H1 (cell line): Measurements from ENCODE around the gene SNCAIP. TPM values are rescaled to one million over a fixed set of nuclear protein-coding genes. Genes with fewer than 3 reads are reported as not detected.

Source experiments
- CTCF ChIA-PET: fragments of 300-600 bp; sonication (Branson Sonifier 250); formaldehyde crosslinking; loops from one replicate; lab custom pipeline; 2021; ENCODE audit not compliant: partially characterized antibody; lab: Charles Lee
- POLR2A ChIA-PET: fragments of 300-600 bp; sonication (Branson Sonifier 250); formaldehyde crosslinking; loops from one replicate; lab custom pipeline; 2021; ENCODE audit warnings: inconsistent platforms; ENCODE audit not compliant: partially characterized antibody; lab: Charles Lee
- DNase-seq, 2 experiments: peaks; one replicate each; pipeline versions ENCODE4 v3.0.0 to v3.0.0-alpha.2; 2010 to 2022; ENCODE audit warnings: low spot score in 2 of 2, low read depth in 1 of 2, mixed read lengths in 1 of 2
- FAIRE-seq: peaks from 2 replicates; lab custom pipeline; 2011; peaks lifted over from hg19 to GRCh38; lab: Jason Lieb, UNC
- H2AFZ ChIP-seq: 2 replicates; pipeline ENCODE4 v1.8.1; 2012; ENCODE audit warnings: low read length, inconsistent platforms
- H2AK5ac ChIP-seq: 2 replicates; pipeline ENCODE4 v1.6.1; 2013; ENCODE audit warnings: low read depth, low read length
- H2BK120ac ChIP-seq: replicated peaks from 2 replicates; pipeline ENCODE3; 2013; ENCODE audit warnings: low read depth, low read length, inconsistent platforms
- H2BK12ac ChIP-seq: 2 replicates; pipeline ENCODE4 v1.6.1; 2013; ENCODE audit warnings: low read depth, low read length
- H2BK15ac ChIP-seq: 2 replicates; pipeline ENCODE4 v1.6.1; 2013; ENCODE audit warnings: low read length
- H2BK20ac ChIP-seq: 2 replicates; pipeline ENCODE4 v1.6.1; 2013; ENCODE audit warnings: low read length
- H2BK5ac ChIP-seq: 2 replicates; pipeline ENCODE4 v1.6.1; 2013; ENCODE audit warnings: low read depth, low read length
- H3K14ac ChIP-seq: 2 replicates; pipeline ENCODE4 v1.6.1; 2013; ENCODE audit warnings: inconsistent platforms; ENCODE audit not compliant: insufficient read length
- H3K18ac ChIP-seq: 2 replicates; pipeline ENCODE4 v1.6.1; 2013; ENCODE audit warnings: low read length; ENCODE audit errors: extremely low read depth
- H3K23ac ChIP-seq: 2 replicates; pipeline ENCODE4 v1.6.1; 2013; ENCODE audit warnings: inconsistent platforms; ENCODE audit not compliant: insufficient read length
- H3K23me2 ChIP-seq: 2 replicates; pipeline ENCODE4 v1.6.1; 2013; ENCODE audit warnings: low read depth, low read length
- H3K27ac ChIP-seq: 2 replicates; pipeline ENCODE4 v1.6.1; 2011; ENCODE audit warnings: low read depth, low read length, inconsistent platforms
- H3K27me3 ChIP-seq, 4 experiments: replicated peaks in 1 of 4; 1 replicate in 1 of 4; 2 replicates in 3 of 4; pipeline versions ENCODE4 v1.6.1 to v1.8.1; 2011 to 2013; ENCODE audit warnings: low read length in 3 of 4, mild to moderate bottlenecking in 3 of 4, inconsistent platforms in 2 of 4, mixed read lengths in 2 of 4, moderate library complexity in 1 of 4; ENCODE audit not compliant: control insufficient read depth in 3 of 4, insufficient read depth in 3 of 4; ENCODE audit errors: extremely low read depth in 1 of 4
- H3K36me3 ChIP-seq, 4 experiments: 2 replicates each; pipeline versions ENCODE4 v1.6.1 to v1.8.1; 2011 to 2013; ENCODE audit warnings: mild to moderate bottlenecking in 4 of 4, low read length in 3 of 4, moderate library complexity in 2 of 4, control low read depth in 1 of 4, inconsistent platforms in 1 of 4; ENCODE audit not compliant: insufficient read depth in 4 of 4, control insufficient read depth in 2 of 4
- H3K4ac ChIP-seq: replicated peaks from 2 replicates; pipeline ENCODE3; 2013; ENCODE audit warnings: low read length, low read depth, mixed read lengths, inconsistent platforms; ENCODE audit not compliant: insufficient read length
- H3K4me1 ChIP-seq, 4 experiments: replicated peaks in 1 of 4; 1 replicate in 1 of 4; 2 replicates in 3 of 4; pipeline versions ENCODE4 v1.6.1 to v1.8.1; 2011 to 2013; ENCODE audit warnings: low read length in 3 of 4, inconsistent platforms in 2 of 4, mixed read lengths in 1 of 4; ENCODE audit not compliant: insufficient read depth in 4 of 4, control insufficient read depth in 3 of 4
- H3K4me2 ChIP-seq, 2 experiments: 2 replicates each; pipeline versions ENCODE4 v1.6.1 to v1.8.1; 2011 to 2013; ENCODE audit warnings: low read depth in 2 of 2, low read length in 2 of 2, control low read depth in 1 of 2, inconsistent platforms in 1 of 2, mild to moderate bottlenecking in 1 of 2; ENCODE audit not compliant: insufficient read depth in 1 of 2
- H3K4me3 ChIP-seq, 4 experiments: fragments of 200-600, 300-600 bp in 1 of 4; sonication (generic), shearing (Covaris generic), sonication (Bioruptor Twin) in 1 of 4; 2 replicates each; pipeline versions ENCODE4 v1.5.1 to v1.8.1; 2011 to 2016; ENCODE audit warnings: low read length in 4 of 4, low read depth in 3 of 4, control low read depth in 2 of 4, inconsistent platforms in 2 of 4, mild to moderate bottlenecking in 2 of 4, mixed read lengths in 1 of 4, moderate library complexity in 1 of 4; ENCODE audit not compliant: insufficient read depth in 2 of 4; ENCODE audit errors: extremely low read depth in 1 of 4
- H3K56ac ChIP-seq: replicated peaks from 2 replicates; pipeline ENCODE3; 2013; ENCODE audit warnings: low read depth, mild to moderate bottlenecking, mixed read lengths, low read length, inconsistent platforms; ENCODE audit not compliant: insufficient read length
- H3K79me1 ChIP-seq: 2 replicates; pipeline ENCODE4 v1.6.1; 2013; ENCODE audit warnings: low read depth, low read length, control low read depth
- H3K79me2 ChIP-seq, 2 experiments: 2 replicates each; pipeline versions ENCODE4 v1.6.1 to v1.8.1; 2012 to 2013; ENCODE audit warnings: low read length in 2 of 2, mild to moderate bottlenecking in 2 of 2, inconsistent platforms in 1 of 2; ENCODE audit not compliant: insufficient read depth in 2 of 2, control insufficient read depth in 1 of 2
- H3K9ac ChIP-seq, 4 experiments: replicated peaks in 1 of 4; 1 replicate in 1 of 4; 2 replicates in 3 of 4; pipeline versions ENCODE4 v1.6.1 to v1.8.1; 2011 to 2013; ENCODE audit warnings: low read depth in 3 of 4, low read length in 3 of 4, control low read depth in 2 of 4, mild to moderate bottlenecking in 2 of 4, moderate library complexity in 2 of 4, inconsistent platforms in 1 of 4; ENCODE audit errors: extremely low read depth in 1 of 4
- H3K9me3 ChIP-seq, 2 experiments: 2 replicates each; pipeline versions ENCODE4 v1.6.1 to v1.8.1; 2012 to 2013; ENCODE audit warnings: mild to moderate bottlenecking in 2 of 2, moderate library complexity in 2 of 2, control low read depth in 1 of 2, inconsistent platforms in 1 of 2, low read depth in 1 of 2, low read length in 1 of 2, mixed read lengths in 1 of 2; ENCODE audit not compliant: insufficient read depth in 2 of 2
- H4K20me1 ChIP-seq, 2 experiments: replicated peaks in 1 of 2; 2 replicates each; pipeline versions ENCODE3 to v1.8.1; 2011 to 2013; ENCODE audit warnings: inconsistent platforms in 2 of 2, low read length in 2 of 2, mild to moderate bottlenecking in 1 of 2; ENCODE audit not compliant: insufficient read depth in 2 of 2, control insufficient read depth in 1 of 2
- H4K5ac ChIP-seq: 2 replicates; pipeline ENCODE4 v1.6.1; 2013; ENCODE audit warnings: low read length, low read depth, mixed read lengths, inconsistent platforms; ENCODE audit not compliant: insufficient read length
- H4K8ac ChIP-seq: 2 replicates; pipeline ENCODE4 v1.8.0; 2013; ENCODE audit warnings: mild to moderate bottlenecking, moderate library complexity, low read length, inconsistent platforms; ENCODE audit not compliant: insufficient read depth; ENCODE audit errors: extremely low read depth
- H4K91ac ChIP-seq: replicated peaks from 2 replicates; pipeline ENCODE3; 2013; ENCODE audit warnings: low read length, mixed read lengths, inconsistent platforms; ENCODE audit not compliant: insufficient read length
- BCL11A ChIP-seq, 2 experiments: IDR thresholded peaks; one replicate each; pipeline ENCODE4 v1.6.1; 2011; ENCODE audit warnings: low read depth in 2 of 2, low read length in 2 of 2, mild to moderate bottlenecking in 2 of 2
- CBX8 ChIP-seq: fragments of 300-800, 300-1000 bp; sonication (generic); IDR thresholded peaks from 2 replicates; pipeline ENCODE4 v1.7.1; 2016; ENCODE audit warnings: low read depth, low read length, borderline replicate concordance
- CHD2 ChIP-seq: IDR thresholded peaks from 2 replicates; pipeline ENCODE4 v1.6.1; 2012; ENCODE audit warnings: low read length, improper control_type of control experiment
- CTBP2 ChIP-seq: IDR thresholded peaks from 2 replicates; pipeline ENCODE4 v1.7.0; 2011; ENCODE audit warnings: borderline replicate concordance, mild to moderate bottlenecking, moderate library complexity, mixed read lengths, low read length; ENCODE audit not compliant: insufficient read depth, insufficient read length
- PHF8 ChIP-seq: fragments of 200-600 bp; sonication (generic); conservative IDR thresholded peaks from 2 replicates; pipeline ENCODE4 v1.7.1; 2012; ENCODE audit warnings: low read depth, mild to moderate bottlenecking, inconsistent platforms, low read length, moderate library complexity
- TAF1 ChIP-seq: IDR thresholded peaks from 2 replicates; pipeline ENCODE4 v1.6.1; 2011; ENCODE audit warnings: mild to moderate bottlenecking, low read depth, low read length
- TCF12 ChIP-seq: IDR thresholded peaks from 2 replicates; pipeline ENCODE4 v1.6.1; 2011; ENCODE audit warnings: low read depth, mild to moderate bottlenecking, low read length
- polyA plus RNA-seq, 7 experiments: library from polyadenylated mRNA; depleted of rRNA in 3 of 7; stranded (reverse) in 5 of 7; unstranded in 2 of 7; fragments of >200 nt in 5 of 7; fragments of 200-250 nt in 2 of 7; gene quantifications; 1 replicate in 5 of 7; 2 replicates in 1 of 7; 4 replicates in 1 of 7; pipeline versions ENCODE4 v1.2.1 to v1.2.3, GENCODE V29; 2011 to 2013; ENCODE audit warnings: missing spikeins in 2 of 7, mixed read lengths in 2 of 7
- total RNA-seq: library from RNA; stranded (reverse); fragmentation: NEBNext Ultra II Directional; extraction: Animal tissue kit (Norgen Biotek cat#: 25700); gene quantifications from 2 replicates; pipeline ENCODE4 v1.2.1, GENCODE V29; 2021
- TF ChIP-seq, protein P1 (sequence below): IDR thresholded peaks from 2 replicates; pipeline ENCODE4 v1.6.1; 2012; ENCODE audit warnings: low read length, inconsistent platforms

Gene SNCAIP
- total and polyA plus RNA-seq, 2 of the 8 experiments (the other 6 are each of a cell fraction or from before 2014, with no cell fraction given) = 3.9 to 9.0 TPM

DNA sequence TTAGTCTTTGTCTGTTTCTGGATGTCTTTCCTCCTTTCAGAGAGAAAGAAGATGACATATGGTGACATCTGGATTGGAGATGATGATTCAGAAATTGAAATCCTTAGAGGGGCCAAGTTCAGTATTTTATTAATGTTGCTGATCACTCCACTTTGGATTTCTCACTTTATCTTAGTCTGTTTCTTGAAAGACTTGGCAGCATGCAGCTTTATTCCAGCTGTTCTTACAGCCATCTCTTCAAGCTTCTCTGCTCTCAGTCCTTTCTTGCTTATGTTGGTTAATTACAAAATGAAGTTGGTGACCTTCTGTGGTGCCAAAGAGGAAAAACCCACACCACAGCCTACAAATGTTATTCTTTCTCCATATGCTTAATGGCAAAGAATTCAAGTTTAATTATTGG is 62.1 kb downstream of the SNCAIP start:
- Histone ChIP-seq H2BK12ac (no peak overlapping the region), H2BK5ac (no peak overlapping the region), H2BK15ac (no peak overlapping the region), H3K79me2 (no peaks in the 10 kb centered on the region), H3K23ac (no peak overlapping the region), H2BK120ac (no peak overlapping the region), H3K4me3 (no peak overlapping the region), H2AK5ac (no peak overlapping the region), H3K56ac (no peak overlapping the region), H2BK20ac (no peak overlapping the region), H4K20me1 (no peaks in the 10 kb centered on the region), H4K5ac (no peak overlapping the region), H4K91ac (no peak overlapping the region), H3K27me3 (no peaks in the 10 kb centered on the region), H2AFZ (no peak overlapping the region), H3K4ac (no peak overlapping the region), H3K23me2 (no peaks in the 10 kb centered on the region), H3K9me3 (no peaks in the 10 kb centered on the region), H3K9ac (no peak overlapping the region), H3K4me2 (no peak overlapping the region), H3K79me1 (no peaks in the 10 kb centered on the region), H4K8ac (no peak overlapping the region), H3K4me1 (peaks cover 0 to 4% (median 1%) of the 10 kb centered on the region in 4 experiments; a peak in 4 of 7 replicates), H3K18ac (no peak overlapping the region), H3K36me3 (no peaks in the 10 kb centered on the region), H3K27ac (no peak overlapping the region), H3K14ac (no peak overlapping the region)
- DNase-seq (no peak), FAIRE-seq (no peak)
- ChIA-PET POLR2A (no interaction called here), CTCF (interaction anchor here (0.6 to 1.2 kb wide), 3 partner anchors 59 to 643 kb away, joined by 3 read pairs; no protein-coding TSS in a partner anchor)
- TF ChIP-seq PHF8 (no peak), TCF12 (no peak), CTBP2 (no peak), CHD2 (no peak), TAF1 (no peak), BCL11A (IDR thresholded peaks at IDR 0.05; ENCODE audit: low read depth in 2 of 2, low read length in 2 of 2) (no peak), CBX8 (no peak)
- TF ChIP-seq, protein P1, sequence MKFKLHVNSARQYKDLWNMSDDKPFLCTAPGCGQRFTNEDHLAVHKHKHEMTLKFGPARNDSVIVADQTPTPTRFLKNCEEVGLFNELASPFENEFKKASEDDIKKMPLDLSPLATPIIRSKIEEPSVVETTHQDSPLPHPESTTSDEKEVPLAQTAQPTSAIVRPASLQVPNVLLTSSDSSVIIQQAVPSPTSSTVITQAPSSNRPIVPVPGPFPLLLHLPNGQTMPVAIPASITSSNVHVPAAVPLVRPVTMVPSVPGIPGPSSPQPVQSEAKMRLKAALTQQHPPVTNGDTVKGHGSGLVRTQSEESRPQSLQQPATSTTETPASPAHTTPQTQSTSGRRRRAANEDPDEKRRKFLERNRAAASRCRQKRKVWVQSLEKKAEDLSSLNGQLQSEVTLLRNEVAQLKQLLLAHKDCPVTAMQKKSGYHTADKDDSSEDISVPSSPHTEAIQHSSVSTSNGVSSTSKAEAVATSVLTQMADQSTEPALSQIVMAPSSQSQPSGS = no peak
